ACC112 (cell line): Measurements from ENCODE around the gene LLGL1.
"Not testable (repeated sequence)": the region's sequence is repeated elsewhere in the genome, so short reads cannot be mapped to it uniquely, and the experiment has no call there.

Experiments
- H2AFZ ChIP-seq: fragments of 200-600 bp; sonication (generic); one replicate; pipeline ENCODE4 v1.6.0; 2017; ENCODE audit warnings: antibody characterized with exemption, low read length; ENCODE audit not compliant: unreplicated experiment
- H3K27ac ChIP-seq: fragments of 200-600 bp; sonication (generic); 2 replicates; pipeline ENCODE4 v1.5.1; 2014; ENCODE audit warnings: low read depth, mild to moderate bottlenecking, antibody characterized with exemption, low read length, moderate library complexity
- H3K27me3 ChIP-seq: fragments of 200-600 bp; sonication (generic); 2 replicates; pipeline ENCODE4 v1.6.1; 2014; ENCODE audit warnings: mild to moderate bottlenecking, antibody characterized with exemption, low read length, moderate library complexity, mixed read lengths; ENCODE audit not compliant: insufficient read depth
- H3K36me3 ChIP-seq: fragments of 200-600 bp; sonication (generic); 2 replicates; pipeline ENCODE4 v1.6.1; 2016; ENCODE audit warnings: mild to moderate bottlenecking, antibody characterized with exemption, low read length, moderate library complexity, mixed read lengths; ENCODE audit not compliant: insufficient read depth
- H3K4me1 ChIP-seq: fragments of 200-600 bp; sonication (generic); one replicate; pipeline ENCODE4 v1.6.1; 2016; ENCODE audit warnings: low read length, mixed read lengths; ENCODE audit not compliant: insufficient read depth, unreplicated experiment, control insufficient read depth
- H3K4me3 ChIP-seq: fragments of 200-600 bp; sonication (generic); 2 replicates; pipeline ENCODE4 v1.5.1; 2014; ENCODE audit warnings: mild to moderate bottlenecking, low read depth, low read length
- H3K79me2 ChIP-seq: fragments of 200-600 bp; sonication (generic); one replicate; pipeline ENCODE4 v1.6.0; 2016; ENCODE audit warnings: low read length; ENCODE audit not compliant: control insufficient read depth, unreplicated experiment, insufficient read depth

The LLGL1 gene

GRCh38 chr17:18216906-18217305 lies 8.5 kb upstream of the LLGL1 start:
- H2AFZ ChIP-seq, result not testable (repeated sequence)

GRCh38 chr17:18217412-18218015 lies 7.9 kb upstream of the LLGL1 start:
- H2AFZ ChIP-seq, result no peak overlapping the region
- no peaks in the 10 kb centered on the region for H3K79me2 ChIP-seq
- no peak overlapping the region for H3K27ac ChIP-seq
- H3K36me3 ChIP-seq, result no peaks in the 10 kb centered on the region
- H3K4me1 ChIP-seq, result peaks cover 27% of the 10 kb centered on the region
- H3K27me3 ChIP-seq, result no peaks in the 10 kb centered on the region
- no peak overlapping the region for H3K4me3 ChIP-seq

More at GRCh38 chr17:18216906-18217305, 8.5 kb upstream of the LLGL1 start:
- not testable (repeated sequence) for H3K27ac ChIP-seq, H3K27me3 ChIP-seq, H3K36me3 ChIP-seq, H3K4me3 ChIP-seq, H3K79me2 ChIP-seq
- peaks cover 27% of the 10 kb centered on the region for H3K4me1 ChIP-seq

GRCh38 chr17:18218756-18219415 lies 6.5 kb upstream of the LLGL1 start:
- H3K27me3 ChIP-seq, result no peaks in the 10 kb centered on the region
- H2AFZ ChIP-seq, result no peak overlapping the region
- no peak overlapping the region for H3K27ac ChIP-seq

GRCh38 chr17:18224053-18224386 lies 1.4 kb upstream of the LLGL1 start:
- Histone ChIP-seq H3K27me3 (no peaks in the 10 kb centered on the region), H2AFZ (peak overlapping the region; percentile 72), H3K27ac (peak overlapping the region; percentile 68), H3K4me3 (no peak overlapping the region), H3K79me2 (peaks cover 32% of the 10 kb centered on the region), H3K36me3 (no peaks in the 10 kb centered on the region), H3K4me1 (peaks cover 39% of the 10 kb centered on the region)

More at GRCh38 chr17:18218756-18219415, 6.5 kb upstream of the LLGL1 start:
- Histone ChIP-seq H3K4me1 (peaks cover 28% of the 10 kb centered on the region), H3K4me3 (no peak overlapping the region), H3K79me2 (no peaks in the 10 kb centered on the region), H3K36me3 (no peaks in the 10 kb centered on the region)

GRCh38 chr17:18224387-18225120 lies 881 bp upstream of the LLGL1 start:
- peaks cover 37% of the 10 kb centered on the region for H3K79me2 ChIP-seq
- H3K27me3 ChIP-seq, result no peaks in the 10 kb centered on the region
- no peaks in the 10 kb centered on the region for H3K36me3 ChIP-seq
- H3K4me3 ChIP-seq, result peak overlapping the region; percentile 48
- peak overlapping the region; percentile 72 for H2AFZ ChIP-seq
- H3K27ac ChIP-seq, result peak overlapping the region; percentile 68
- H3K4me1 ChIP-seq, result peaks cover 35% of the 10 kb centered on the region

- Histone ChIP-seq H3K79me2 (peaks cover 42% of the 10 kb centered on the region), H3K27me3 (no peaks in the 10 kb centered on the region), H2AFZ (peak overlapping the region; percentile 90), H3K4me3 (peak overlapping the region; percentile 79), H3K4me1 (peaks cover 29% of the 10 kb centered on the region), H3K36me3 (no peaks in the 10 kb centered on the region), H3K27ac (no peak overlapping the region)
Observed at GRCh38 chr17:18225642-18226283, 328 bp downstream of the LLGL1 start.

GRCh38 chr17:18226284-18226945 lies 980 bp downstream of the LLGL1 start:
- peak overlapping the region; percentile 90 for H2AFZ ChIP-seq
- peak overlapping the region; percentile 79 for H3K4me3 ChIP-seq
- peaks cover 22% of the 10 kb centered on the region for H3K4me1 ChIP-seq
- no peak overlapping the region for H3K27ac ChIP-seq
- H3K36me3 ChIP-seq, result no peaks in the 10 kb centered on the region
- H3K27me3 ChIP-seq, result no peaks in the 10 kb centered on the region
- peaks cover 42% of the 10 kb centered on the region for H3K79me2 ChIP-seq

- Histone ChIP-seq H3K27me3 (no peaks in the 10 kb centered on the region), H2AFZ (no peak overlapping the region), H3K4me1 (peaks cover 19% of the 10 kb centered on the region), H3K79me2 (peaks cover 42% of the 10 kb centered on the region), H3K36me3 (no peaks in the 10 kb centered on the region), H3K4me3 (no peak overlapping the region; the same call in 1 of the 2 replicates), H3K27ac (no peak overlapping the region)
Observed at GRCh38 chr17:18227635-18228034, 2.2 kb downstream of the LLGL1 start.

GRCh38 chr17:18228176-18228682 lies 2.8 kb downstream of the LLGL1 start:
- Histone ChIP-seq H2AFZ (no peak overlapping the region), H3K79me2 (peaks cover 42% of the 10 kb centered on the region), H3K27me3 (no peaks in the 10 kb centered on the region), H3K36me3 (no peaks in the 10 kb centered on the region), H3K27ac (no peak overlapping the region), H3K4me1 (peaks cover 19% of the 10 kb centered on the region), H3K4me3 (no peak overlapping the region)

- Histone ChIP-seq H3K27ac (no peak overlapping the region), H3K79me2 (peaks cover 42% of the 10 kb centered on the region), H3K36me3 (no peaks in the 10 kb centered on the region), H3K27me3 (no peaks in the 10 kb centered on the region), H3K4me1 (peaks cover 15% of the 10 kb centered on the region), H2AFZ (no peak overlapping the region), H3K4me3 (no peak overlapping the region)
Observed at GRCh38 chr17:18229254-18229653, 3.8 kb downstream of the LLGL1 start.
